GDM1 (cell line): Measurements from ENCODE around the gene CELF3.
"Not testable (repeated sequence)": the region's sequence is repeated elsewhere in the genome, so short reads cannot be mapped to it uniquely, and the experiment has no call there.

Source experiments
- DNase-seq: peaks from one replicate; lab custom pipeline; 2025; lab: John Stamatoyannopoulos, UW

Gene CELF3

DNA sequence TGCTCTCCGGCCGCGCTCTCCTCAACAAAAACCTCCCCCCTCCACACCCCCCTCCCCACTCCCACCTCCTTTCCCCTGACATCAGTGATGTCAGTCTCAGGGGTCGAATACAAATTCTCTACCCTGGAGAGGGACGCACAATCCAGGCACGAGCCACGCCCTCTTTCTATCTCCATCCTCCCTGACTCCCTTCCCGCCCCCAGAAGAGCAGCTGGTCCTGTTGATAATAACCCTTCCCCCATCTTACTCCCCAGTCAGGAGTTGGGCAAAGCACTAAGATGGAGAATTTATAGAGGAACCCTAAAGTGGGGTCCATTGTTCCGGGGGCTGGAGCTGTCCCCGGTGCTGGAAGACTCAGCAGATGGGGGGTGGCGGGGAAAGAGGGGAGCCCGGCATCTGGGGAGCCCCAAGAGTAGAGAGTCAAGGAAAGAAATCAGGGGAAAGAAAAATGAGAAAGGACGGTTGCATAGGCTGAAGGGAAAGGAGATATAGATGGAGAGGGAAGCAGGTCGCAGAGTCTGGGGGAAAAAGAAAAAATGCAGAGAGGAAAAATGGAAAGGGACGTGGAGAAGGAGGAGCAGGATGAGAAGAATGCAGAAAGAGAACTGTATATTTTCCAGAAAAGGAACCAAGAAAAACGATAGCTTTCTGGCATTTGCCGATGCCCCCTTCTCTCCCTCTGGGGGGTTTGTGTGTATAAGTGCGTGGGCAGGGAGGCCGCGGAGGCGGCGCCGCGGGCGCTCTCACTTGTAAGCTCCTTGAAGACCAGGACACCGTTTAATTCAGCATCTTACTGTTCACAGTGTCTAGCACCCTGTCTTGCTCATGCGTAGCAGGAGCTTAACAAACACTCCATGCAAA, at the start of gene CELF3:
CELF3 (minus strand) TSS at position 33 of the 861 bp plus-strand sequence. CDS start 783 bp downstream, outside the sequence.
- DNase-seq, result no peak

DNA sequence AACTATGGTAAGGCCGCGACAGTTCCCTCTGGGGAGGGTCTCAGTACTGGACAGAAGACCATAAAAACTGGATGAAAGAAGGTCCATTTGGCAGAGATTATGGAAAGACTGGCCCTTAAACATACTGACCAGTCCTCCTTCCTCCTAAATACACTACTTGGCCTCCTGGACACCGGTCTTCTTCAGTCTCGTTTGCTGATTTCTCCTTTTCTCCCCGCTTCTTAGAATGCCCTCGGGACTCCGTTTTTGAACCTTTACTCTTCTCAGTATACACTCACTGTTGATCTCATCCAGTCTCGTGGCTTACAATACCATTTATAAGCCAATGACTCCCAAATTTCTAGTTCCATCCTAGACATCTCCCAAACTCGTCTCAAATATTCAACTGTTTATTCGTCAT, 47.4 kb upstream of the CELF3 start:
- DNase-seq, result no peak

- peak; percentile 65 for DNase-seq
Measured at GRCh38 chr1:151762941-151763921, 46.6 kb upstream of the CELF3 start, which contains the start of gene MRPL9. TSS of gene MRPL9 (minus strand) at chr1:151763496. CDS start at chr1:151763479, 17 bp downstream.

DNA sequence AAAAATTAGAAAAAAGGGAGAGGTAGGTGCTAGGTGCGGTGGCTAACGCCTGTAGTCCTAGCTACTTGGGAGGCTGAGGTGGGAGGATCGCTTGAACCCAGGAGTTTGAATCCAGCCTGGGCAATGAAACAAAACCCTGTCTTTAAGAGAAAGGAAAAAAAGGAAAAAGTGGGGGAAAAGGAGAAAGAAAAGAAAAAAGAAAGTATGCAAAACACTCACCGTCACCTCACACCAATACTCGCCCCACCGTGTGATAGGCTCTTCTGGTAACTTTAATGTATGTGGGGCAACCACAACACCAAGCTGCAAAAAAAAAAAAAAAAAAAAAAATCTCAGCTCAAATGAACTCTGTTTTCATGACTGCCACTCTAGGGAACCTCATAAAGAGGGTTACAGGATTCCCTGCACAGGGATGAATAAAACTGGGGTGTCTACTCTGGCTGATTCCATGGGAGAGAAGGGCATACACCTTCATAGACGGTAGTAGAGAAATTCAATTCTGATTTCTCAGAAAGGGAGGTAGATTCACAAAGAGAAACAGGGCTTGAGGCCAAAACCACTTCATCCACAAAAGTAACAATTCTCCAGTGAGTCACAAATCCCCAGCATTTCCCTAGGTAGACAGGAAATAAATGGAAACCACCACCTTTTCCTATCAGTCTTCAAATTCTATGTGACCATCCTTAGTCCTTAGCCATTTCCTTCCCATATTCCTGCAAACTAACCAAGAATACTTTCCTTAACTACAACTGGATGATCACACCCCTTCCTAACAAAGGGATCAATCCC, 44.2 kb upstream of the CELF3 start:
- DNase-seq, result no peak

- no peak for DNase-seq
Measured at GRCh38 chr1:151759241-151759640, 42.6 kb upstream of the CELF3 start.

- no peak for DNase-seq
Measured at GRCh38 chr1:151756291-151756690, 39.7 kb upstream of the CELF3 start.

GRCh38 chr1:151741516-151741915, 24.9 kb upstream of the CELF3 start:
- DNase-seq, result no peak

- DNase-seq, result no peak
Measured at GRCh38 chr1:151739590-151740355, 23.2 kb upstream of the CELF3 start.

DNA sequence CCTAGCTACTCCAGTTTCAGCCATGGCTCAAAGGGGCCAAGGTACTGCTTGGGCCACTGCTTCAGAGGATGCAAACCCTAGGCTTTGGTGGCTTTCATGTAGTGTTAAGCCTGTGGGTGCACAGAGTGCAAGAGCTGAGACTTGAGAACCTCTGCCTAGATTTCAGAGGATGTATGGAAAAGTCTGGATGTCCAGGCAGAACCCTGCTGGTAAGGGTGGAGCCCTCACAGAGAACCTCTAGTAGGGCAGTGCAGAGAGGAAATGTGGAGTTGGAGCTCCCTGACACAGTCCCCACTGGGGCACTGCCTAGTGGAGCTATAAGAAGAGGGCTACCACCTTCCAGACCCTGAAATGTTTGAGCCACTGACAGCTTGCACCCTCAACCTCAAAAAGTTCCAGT, 20.9 kb upstream of the CELF3 start:
- DNase-seq, result no peak

DNA sequence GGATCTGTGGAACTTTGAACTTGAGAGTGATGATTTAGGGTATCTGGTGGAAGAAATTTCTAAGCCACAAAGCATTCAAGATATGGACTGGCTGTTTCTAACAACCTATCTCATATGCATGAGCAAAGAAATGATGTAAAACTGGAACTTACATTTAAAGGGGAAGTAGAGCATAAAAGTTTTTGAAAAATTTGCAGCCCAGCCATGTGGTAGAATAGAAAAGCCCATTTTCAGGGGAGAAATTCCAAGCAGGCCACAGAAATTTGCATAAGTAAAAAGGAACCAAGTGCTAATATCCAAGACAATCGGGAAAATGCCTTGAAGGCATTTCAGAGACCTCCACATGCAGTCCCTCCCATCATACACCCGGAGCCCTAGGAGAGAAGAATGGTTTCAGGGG, 20.4 kb upstream of the CELF3 start:
- no peak for DNase-seq

GRCh38 chr1:151733995-151734394, 17.4 kb upstream of the CELF3 start:
- DNase-seq, result not testable (repeated sequence)

DNA sequence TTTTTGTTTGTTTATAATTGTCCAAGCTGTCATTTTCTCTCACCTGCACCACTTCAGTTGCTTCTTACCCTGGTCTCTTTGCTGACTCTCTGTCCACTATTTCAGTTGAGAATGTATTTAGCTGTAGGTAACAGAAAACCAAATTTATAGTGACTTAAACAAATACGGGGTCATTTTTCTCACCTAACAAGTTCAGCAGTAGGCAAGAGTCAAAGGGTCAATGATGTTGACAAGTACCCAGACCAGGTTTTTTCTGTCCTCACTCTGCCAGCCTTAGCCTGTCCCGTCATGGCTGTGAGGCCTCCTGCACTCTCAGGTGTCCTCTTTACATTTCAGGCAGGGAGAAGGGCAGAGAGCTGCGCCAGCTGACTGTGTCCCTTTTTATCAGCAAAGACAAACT, 16.5 kb upstream of the CELF3 start:
- DNase-seq, result no peak

- no peak for DNase-seq
Measured at GRCh38 chr1:151729966-151730291, 13.3 kb upstream of the CELF3 start.

GRCh38 chr1:151729157-151729965, 12.8 kb upstream of the CELF3 start:
- no peak for DNase-seq

- DNase-seq, result no peak
Measured at GRCh38 chr1:151728151-151729054, 11.8 kb upstream of the CELF3 start.

GRCh38 chr1:151723726-151724370, 7.2 kb upstream of the CELF3 start:
- DNase-seq, result no peak

DNA sequence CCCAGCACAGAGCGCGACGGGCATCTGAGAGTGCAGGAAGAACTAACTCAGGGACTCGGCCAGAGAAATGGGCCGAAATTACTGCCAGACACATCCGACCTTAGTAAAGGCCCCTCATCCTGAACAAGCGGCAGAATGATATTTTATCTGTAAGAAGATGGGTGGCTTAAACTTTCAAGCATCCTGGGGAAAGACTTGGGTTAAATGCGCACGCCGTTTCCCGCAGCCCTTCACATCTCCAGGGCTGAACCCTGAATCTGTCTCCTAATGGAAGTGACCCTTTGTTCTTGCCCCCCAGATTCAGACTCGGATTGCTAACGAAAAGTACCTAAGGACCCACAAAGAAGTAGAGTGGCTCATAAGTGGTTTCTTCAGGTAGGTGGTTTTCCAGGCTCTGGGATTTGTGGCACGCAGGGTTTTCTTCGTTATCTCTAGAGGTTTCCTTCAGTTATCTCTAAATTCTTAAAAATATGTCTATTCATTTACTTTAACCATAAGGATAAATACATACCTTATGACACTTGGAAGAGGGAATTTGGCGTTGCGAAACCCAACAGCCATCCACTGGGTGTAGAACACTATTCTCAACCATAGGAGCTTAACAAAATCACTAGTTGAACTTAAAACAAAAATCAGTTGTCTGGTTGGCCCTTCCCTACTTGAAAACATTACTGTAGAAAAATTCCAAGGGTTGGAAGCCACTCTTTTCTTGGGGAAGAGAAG, 5.3 kb upstream of the CELF3 start:
- no peak for DNase-seq
